Activated naive CD4-positive, alpha-beta T cell treated with anti-CD3 and anti-CD28 coated beads, Interleukin-2, amount 50 U/mL, for 24 hours (primary cell): Measurements from ENCODE around the gene B4GALT7.
A peak's percentile ranks its signal among the peaks of the same experiment; 100 is the strongest.

ENCODE experiments used
- H3K27ac Mint-ChIP-seq: one replicate; pipeline ENCODE4 v1.8.0; 2021; ENCODE audit warnings: mild to moderate bottlenecking, mixed read lengths
- H3K27me3 Mint-ChIP-seq: one replicate; pipeline ENCODE4 v1.8.0; 2021; ENCODE audit warnings: mixed read lengths
- H3K36me3 Mint-ChIP-seq: one replicate; pipeline ENCODE4 v1.8.0; 2021; ENCODE audit warnings: mixed read lengths
- H3K4me1 Mint-ChIP-seq: one replicate; pipeline ENCODE4 v1.8.0; 2021; ENCODE audit warnings: mixed read lengths
- H3K4me3 Mint-ChIP-seq: one replicate; pipeline ENCODE4 v1.8.0; 2021; ENCODE audit warnings: mild to moderate bottlenecking, mixed read lengths
- H3K9me3 Mint-ChIP-seq: one replicate; pipeline ENCODE4 v1.8.0; 2021; ENCODE audit warnings: mixed read lengths

The B4GALT7 gene

DNA sequence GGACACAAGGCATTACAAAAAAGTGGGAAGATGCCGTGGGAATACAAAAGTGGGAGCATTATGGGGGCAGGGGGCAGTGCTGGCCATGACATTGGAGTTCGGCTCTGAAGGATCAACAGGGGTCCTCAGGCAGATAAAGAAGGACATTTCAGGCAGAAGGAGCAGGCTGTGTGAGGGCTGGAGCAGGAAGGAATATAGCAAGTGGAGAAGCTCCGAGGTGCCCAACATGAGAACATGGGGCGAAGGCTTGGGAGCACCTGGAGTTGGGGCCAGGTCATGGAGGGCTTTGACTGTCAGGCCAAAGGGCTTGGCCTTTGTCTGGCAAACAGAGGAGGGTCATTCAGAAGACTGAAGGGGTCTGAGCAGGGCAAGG, 2.5 kb downstream of the B4GALT7 start:
- no peaks in the 10 kb centered on the region for H3K9me3 Mint-ChIP-seq
- H3K4me3 Mint-ChIP-seq: no peak overlapping the region
- H3K27me3 Mint-ChIP-seq: no peaks in the 10 kb centered on the region
- no peaks in the 10 kb centered on the region for H3K36me3 Mint-ChIP-seq
- H3K27ac Mint-ChIP-seq: peak overlapping the region; percentile 69
- H3K4me1 Mint-ChIP-seq: peaks cover 54% of the 10 kb centered on the region

DNA sequence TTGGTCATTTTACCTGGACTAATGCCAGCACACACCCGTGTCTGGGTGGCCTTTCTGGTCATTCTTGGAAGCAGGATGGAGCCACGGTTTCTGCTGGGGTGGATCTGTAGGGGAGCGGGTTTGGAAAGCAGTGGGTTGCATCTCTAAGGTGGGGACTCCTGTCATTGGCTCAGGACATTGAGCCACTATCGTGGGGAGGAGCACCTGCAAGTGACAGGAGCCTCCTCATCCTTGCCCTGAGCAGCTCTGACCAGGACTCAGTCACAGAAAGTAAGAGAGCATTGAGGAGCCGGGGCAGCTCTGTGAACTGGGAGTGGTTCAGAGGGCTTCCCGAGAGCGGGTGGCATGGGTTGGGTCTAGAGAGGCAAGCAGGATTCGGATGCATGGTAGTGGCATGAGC, 3.7 kb downstream of the B4GALT7 start:
- H3K27ac Mint-ChIP-seq: no peak overlapping the region
- peaks cover 50% of the 10 kb centered on the region for H3K4me1 Mint-ChIP-seq
- H3K9me3 Mint-ChIP-seq: no peaks in the 10 kb centered on the region
- no peak overlapping the region for H3K4me3 Mint-ChIP-seq
- no peaks in the 10 kb centered on the region for H3K27me3 Mint-ChIP-seq
- H3K36me3 Mint-ChIP-seq: no peaks in the 10 kb centered on the region

DNA sequence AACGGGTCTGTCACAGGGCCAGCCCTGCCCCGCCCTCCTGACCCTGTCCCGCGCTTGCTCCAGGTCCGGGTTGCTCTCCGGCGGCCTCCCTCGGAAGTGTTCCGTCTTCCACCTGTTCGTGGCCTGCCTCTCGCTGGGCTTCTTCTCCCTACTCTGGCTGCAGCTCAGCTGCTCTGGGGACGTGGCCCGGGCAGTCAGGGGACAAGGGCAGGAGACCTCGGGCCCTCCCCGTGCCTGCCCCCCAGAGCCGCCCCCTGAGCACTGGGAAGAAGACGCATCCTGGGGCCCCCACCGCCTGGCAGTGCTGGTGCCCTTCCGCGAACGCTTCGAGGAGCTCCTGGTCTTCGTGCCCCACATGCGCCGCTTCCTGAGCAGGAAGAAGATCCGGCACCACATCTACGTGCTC, 4.2 kb downstream of the B4GALT7 start:
- Mint-ChIP-seq H3K27me3 (no peaks in the 10 kb centered on the region), H3K9me3 (no peaks in the 10 kb centered on the region), H3K4me3 (no peak overlapping the region), H3K4me1 (peaks cover 45% of the 10 kb centered on the region), H3K27ac (no peak overlapping the region), H3K36me3 (no peaks in the 10 kb centered on the region)

DNA sequence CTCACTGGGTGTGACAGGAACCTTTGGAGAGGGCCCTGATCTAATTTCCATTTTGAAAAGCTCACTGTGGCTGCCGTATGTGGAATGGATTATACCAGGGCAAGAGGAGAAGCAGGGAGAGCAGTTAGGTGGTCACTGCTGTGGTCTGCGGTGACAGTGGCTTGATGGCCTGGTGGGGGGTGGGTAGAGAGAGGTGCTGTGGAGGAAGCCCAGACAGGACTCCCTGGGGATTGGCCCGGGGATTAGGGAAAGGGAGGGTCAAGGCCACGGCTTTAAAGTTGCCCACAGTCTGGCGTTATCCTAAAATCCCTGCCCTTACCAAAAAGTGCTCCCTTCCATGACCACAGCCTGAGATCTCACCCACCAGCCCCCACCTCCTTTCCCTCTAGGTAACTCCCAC, 4.7 kb downstream of the B4GALT7 start:
- H3K4me1 Mint-ChIP-seq: peaks cover 44% of the 10 kb centered on the region
- H3K9me3 Mint-ChIP-seq: no peaks in the 10 kb centered on the region
- no peak overlapping the region for H3K27ac Mint-ChIP-seq
- no peak overlapping the region for H3K4me3 Mint-ChIP-seq
- no peaks in the 10 kb centered on the region for H3K36me3 Mint-ChIP-seq
- no peaks in the 10 kb centered on the region for H3K27me3 Mint-ChIP-seq

DNA sequence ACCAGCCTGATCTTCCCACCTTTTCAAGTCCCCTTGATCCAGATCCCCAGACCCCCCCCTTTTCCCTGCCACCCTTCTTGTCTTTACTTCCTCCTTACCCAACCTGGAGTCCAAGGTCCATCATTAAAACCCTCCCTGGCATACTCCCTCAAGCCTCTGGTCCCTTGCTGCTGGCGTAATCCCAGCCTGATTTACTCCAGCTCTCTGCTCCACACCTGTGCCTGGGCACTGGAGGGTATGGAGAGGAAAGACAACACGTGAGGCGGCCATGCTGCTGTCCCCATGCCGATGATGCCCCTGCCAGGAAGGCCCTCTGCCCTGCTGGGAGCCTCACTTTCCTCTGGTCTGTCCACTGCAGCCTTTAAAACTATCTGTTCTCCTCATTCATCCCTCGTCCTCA, 5.1 kb downstream of the B4GALT7 start:
- no peaks in the 10 kb centered on the region for H3K9me3 Mint-ChIP-seq
- no peaks in the 10 kb centered on the region for H3K36me3 Mint-ChIP-seq
- peak overlapping the region; percentile 35 for H3K27ac Mint-ChIP-seq
- no peak overlapping the region for H3K4me3 Mint-ChIP-seq
- H3K27me3 Mint-ChIP-seq: no peaks in the 10 kb centered on the region
- H3K4me1 Mint-ChIP-seq: peaks cover 44% of the 10 kb centered on the region

DNA sequence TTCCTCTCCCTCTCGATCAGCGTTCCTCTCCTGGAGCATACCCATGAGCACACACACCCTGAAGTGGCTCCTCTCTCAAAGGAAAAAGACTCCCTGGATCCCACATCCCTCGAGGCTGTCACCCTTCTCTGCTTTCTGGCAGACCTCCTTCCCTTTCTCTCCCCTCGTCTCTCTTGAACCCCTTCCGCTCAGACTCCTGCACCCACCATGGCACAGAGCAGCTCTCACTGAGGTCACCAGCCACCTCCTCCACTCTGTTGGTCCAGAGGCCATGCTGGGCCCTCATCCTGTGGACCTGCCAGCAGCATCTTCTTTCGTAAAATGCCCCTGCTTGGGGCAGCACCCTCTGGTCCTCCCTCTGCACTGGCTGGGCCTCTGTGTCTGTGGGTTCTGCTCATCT, 5.7 kb downstream of the B4GALT7 start:
- no peaks in the 10 kb centered on the region for H3K27me3 Mint-ChIP-seq
- H3K4me3 Mint-ChIP-seq: no peak overlapping the region
- no peaks in the 10 kb centered on the region for H3K36me3 Mint-ChIP-seq

GRCh38 chr5:177606071-177607051, 6.4 kb downstream of the B4GALT7 start:
- Mint-ChIP-seq H3K4me1 (peaks cover 35% of the 10 kb centered on the region), H3K27ac (peak overlapping the region; percentile 53), H3K9me3 (no peaks in the 10 kb centered on the region), H3K4me3 (no peak overlapping the region), H3K27me3 (no peaks in the 10 kb centered on the region), H3K36me3 (no peaks in the 10 kb centered on the region)

More for the DNA sequence above, 5.7 kb downstream of the B4GALT7 start:
- peaks cover 42% of the 10 kb centered on the region for H3K4me1 Mint-ChIP-seq
- no peaks in the 10 kb centered on the region for H3K9me3 Mint-ChIP-seq
- peak overlapping the region; percentile 53 for H3K27ac Mint-ChIP-seq

- Mint-ChIP-seq H3K9me3 (no peaks in the 10 kb centered on the region), H3K4me1 (peaks cover 31% of the 10 kb centered on the region), H3K4me3 (no peak overlapping the region), H3K36me3 (no peaks in the 10 kb centered on the region), H3K27me3 (no peaks in the 10 kb centered on the region), H3K27ac (no peak overlapping the region)
Observed at GRCh38 chr5:177607115-177607451, 7.2 kb downstream of the B4GALT7 start.

DNA sequence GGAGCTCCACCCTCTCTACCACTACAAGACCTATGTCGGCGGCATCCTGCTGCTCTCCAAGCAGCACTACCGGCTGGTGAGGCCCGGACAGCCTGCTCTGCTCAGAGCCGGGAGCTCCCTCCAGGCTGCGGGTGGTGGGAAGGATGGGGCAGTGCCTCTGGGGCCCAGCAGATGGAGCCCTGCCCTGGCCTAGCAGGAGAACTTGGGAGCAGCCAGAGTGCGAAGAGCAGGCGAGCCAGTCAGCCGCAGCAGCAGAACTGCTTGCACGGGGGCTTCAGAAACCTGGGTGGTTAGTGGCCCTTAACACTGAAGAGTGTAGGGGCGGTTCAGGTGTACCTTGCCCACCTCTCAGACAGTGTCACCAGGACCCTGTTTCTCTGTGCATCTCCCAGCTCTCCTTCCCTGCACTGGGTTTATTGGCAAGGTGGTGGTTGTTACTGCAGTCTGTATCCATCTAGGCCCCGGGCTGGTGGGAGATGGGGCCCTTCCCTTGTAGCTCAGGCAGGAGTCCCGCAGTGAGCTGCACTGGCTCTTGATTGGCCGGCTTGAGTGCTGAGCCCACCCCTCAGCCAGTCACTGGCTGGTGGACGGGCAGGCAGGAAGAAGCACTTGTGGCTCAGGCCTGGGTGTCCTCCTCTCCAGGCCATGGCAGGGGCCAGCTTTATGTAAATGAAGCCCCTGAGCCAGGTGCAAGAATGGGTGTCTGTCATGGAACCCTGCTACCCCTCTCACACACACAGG, 7.7 kb downstream of the B4GALT7 start:
- Mint-ChIP-seq H3K27ac (no peak overlapping the region), H3K4me3 (no peak overlapping the region), H3K4me1 (peaks cover 27% of the 10 kb centered on the region), H3K36me3 (no peaks in the 10 kb centered on the region), H3K27me3 (no peaks in the 10 kb centered on the region), H3K9me3 (no peaks in the 10 kb centered on the region)

DNA sequence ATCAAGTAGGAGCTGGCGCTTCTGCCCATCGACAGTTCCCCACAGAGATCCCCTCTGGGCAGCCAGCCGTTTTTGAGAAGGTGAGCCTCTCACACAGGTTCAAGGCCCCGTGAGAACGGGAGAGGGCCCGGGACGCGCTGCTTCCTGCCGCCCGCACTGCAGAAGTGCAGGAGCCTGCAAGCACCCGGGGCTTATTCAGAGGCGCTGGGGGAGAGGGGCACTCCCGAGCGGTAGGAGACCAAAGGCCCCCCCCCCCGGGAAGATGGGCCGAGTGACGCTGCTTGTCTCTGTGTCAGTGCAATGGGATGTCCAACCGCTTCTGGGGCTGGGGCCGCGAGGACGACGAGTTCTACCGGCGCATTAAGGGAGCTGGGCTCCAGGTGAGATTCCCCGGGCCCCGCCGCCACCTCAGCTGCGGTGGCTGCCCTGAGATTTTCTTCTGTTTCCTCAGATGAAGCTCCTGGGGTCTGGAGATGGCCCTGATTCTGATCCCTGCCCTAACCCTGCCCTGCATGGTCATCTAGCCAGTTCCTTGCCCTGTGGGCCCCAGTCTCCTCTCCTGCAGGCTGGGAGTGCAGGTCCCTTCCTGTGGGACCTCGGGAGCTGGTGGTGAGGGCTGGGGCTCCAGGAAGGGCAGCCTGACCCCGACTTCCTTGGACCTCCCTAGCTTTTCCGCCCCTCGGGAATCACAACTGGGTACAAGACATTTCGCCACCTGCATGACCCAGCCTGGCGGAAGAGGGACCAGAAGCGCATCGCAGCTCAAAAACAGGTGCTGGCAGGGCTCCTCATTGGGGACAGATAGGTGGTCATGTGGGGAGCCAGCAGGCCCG, 8.5 kb downstream of the B4GALT7 start:
- H3K9me3 Mint-ChIP-seq: no peaks in the 10 kb centered on the region
- H3K36me3 Mint-ChIP-seq: no peaks in the 10 kb centered on the region
- H3K4me3 Mint-ChIP-seq: no peak overlapping the region
- H3K27ac Mint-ChIP-seq: no peak overlapping the region
- peaks cover 24% of the 10 kb centered on the region for H3K4me1 Mint-ChIP-seq
- no peaks in the 10 kb centered on the region for H3K27me3 Mint-ChIP-seq

DNA sequence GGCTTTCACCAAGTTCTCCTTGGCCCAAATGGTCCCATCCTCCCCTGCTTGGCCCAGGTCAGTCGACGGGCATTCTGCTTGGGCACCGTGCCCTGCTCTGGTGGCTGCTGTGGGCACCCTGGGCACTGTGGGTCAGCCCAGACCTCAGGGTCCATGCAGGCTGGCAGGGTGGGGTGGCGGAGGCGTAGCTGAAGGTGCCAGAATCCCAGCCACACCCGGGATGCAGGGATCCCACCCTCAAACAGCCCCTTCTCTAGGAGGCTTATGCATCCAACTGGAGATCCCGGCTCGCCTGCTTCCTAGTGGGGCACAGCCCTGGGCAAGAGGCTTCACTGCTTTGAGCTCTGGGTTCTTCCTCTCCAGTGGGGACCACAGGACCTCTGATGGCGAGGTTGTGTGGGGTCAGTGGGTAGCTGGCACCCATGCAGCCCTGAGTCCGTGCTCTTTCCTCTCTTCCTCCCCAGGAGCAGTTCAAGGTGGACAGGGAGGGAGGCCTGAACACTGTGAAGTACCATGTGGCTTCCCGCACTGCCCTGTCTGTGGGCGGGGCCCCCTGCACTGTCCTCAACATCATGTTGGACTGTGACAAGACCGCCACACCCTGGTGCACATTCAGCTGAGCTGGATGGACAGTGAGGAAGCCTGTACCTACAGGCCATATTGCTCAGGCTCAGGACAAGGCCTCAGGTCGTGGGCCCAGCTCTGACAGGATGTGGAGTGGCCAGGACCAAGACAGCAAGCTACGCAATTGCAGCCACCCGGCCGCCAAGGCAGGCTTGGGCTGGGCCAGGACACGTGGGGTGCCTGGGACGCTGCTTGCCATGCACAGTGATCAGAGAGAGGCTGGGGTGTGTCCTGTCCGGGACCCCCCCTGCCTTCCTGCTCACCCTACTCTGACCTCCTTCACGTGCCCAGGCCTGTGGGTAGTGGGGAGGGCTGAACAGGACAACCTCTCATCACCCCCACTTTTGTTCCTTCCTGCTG, 9.4 kb downstream of the B4GALT7 start:
- H3K27ac Mint-ChIP-seq: no peak overlapping the region
- peaks cover 21% of the 10 kb centered on the region for H3K4me1 Mint-ChIP-seq

DNA sequence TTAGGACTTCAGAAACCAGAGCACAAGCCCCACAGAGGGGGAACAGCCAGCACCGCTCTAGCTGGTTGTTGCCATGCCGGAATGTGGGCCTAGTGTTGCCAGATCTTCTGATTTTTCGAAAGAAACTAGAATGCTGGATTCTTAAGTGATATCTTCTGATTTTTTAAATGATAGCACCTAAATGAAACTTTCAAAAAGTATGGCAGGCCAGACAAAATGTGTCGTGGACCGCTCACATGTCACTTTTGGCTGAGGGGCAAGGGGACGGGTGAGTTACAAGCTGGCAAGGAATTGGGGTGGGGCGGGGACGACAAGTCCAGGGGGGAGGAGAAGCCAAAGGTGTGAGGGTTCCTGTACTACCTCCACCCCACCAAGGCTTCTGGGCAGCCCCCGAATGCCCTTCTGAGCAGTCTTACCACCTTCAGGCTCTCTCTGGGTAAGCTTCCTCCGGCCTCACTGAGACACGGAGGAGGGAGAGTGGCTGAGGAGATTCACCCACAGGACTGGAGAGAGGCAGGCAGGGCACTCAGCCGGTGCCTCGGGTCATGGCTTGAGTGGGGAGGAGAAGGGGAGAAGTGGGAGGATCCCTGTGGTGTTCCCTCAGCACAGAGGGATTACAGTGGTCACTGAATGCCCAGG, 10.3 kb downstream of the B4GALT7 start:
- H3K27me3 Mint-ChIP-seq: no peaks in the 10 kb centered on the region
- peaks cover 17% of the 10 kb centered on the region for H3K4me1 Mint-ChIP-seq
- H3K36me3 Mint-ChIP-seq: no peaks in the 10 kb centered on the region
- no peaks in the 10 kb centered on the region for H3K9me3 Mint-ChIP-seq
- no peak overlapping the region for H3K4me3 Mint-ChIP-seq
- no peak overlapping the region for H3K27ac Mint-ChIP-seq

More for the DNA sequence above, 9.4 kb downstream of the B4GALT7 start:
- Mint-ChIP-seq H3K4me3 (no peak overlapping the region), H3K27me3 (no peaks in the 10 kb centered on the region), H3K36me3 (no peaks in the 10 kb centered on the region), H3K9me3 (no peaks in the 10 kb centered on the region)

DNA sequence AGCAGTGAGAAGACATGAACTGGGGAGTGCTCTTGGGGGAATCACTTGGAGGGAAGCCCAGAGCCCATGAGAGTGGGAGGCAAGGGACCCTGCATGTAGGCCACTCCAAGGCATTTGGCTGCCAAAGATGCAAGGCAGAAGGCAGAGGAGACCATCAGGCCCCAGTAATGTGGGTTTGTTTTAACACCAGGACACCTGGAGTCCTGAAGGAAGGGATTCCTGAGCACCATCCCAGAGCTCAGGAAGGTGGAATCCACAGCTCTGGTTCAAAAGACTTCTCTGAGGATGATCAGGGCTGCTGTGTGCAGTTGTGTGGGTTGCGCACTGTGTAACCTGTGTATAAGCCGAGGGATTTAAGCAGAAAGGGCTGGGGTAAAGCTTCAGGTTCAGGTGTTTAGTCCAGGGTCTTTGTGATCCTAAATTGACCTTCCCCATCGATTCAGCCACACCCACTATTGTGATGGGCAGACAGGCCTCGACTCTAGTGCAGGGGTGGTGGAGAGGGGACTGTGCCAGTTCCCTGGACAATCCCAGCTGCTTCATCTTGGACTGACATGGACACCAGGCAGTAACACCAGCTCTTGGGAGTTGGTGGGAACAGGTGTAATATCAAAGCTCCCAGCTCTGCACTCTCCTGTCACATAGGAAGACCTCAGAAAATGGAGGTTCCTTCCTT, 11.0 kb downstream of the B4GALT7 start:
- Mint-ChIP-seq H3K27me3 (no peaks in the 10 kb centered on the region), H3K36me3 (no peaks in the 10 kb centered on the region), H3K4me1 (peaks cover 10% of the 10 kb centered on the region), H3K9me3 (no peaks in the 10 kb centered on the region), H3K4me3 (no peak overlapping the region), H3K27ac (no peak overlapping the region)
